22Rv1 (cell line): ENCODE measurements around the gene MORN1.

Experiments used
- H3K27ac ChIP-seq: fragments of 450-650 bp; 2 replicates; pipeline ENCODE4 v1.5.1; 2017
- CTCF ChIP-seq: fragments of 450-650 bp; IDR thresholded peaks from 2 replicates; pipeline ENCODE4 v1.5.1; 2017; ENCODE audit warnings: mild to moderate bottlenecking
- ZFX ChIP-seq: fragments of 450-650 bp; IDR thresholded peaks from 2 replicates; pipeline ENCODE4 v1.6.1; 2017; ENCODE audit warnings: antibody characterized with exemption, borderline replicate concordance

The MORN1 gene

GRCh38 chr1:2404890-2405511 is 13.6 kb upstream of the MORN1 start:
- TF ChIP-seq ZFX (no peak), CTCF (no peak)
- 0 out of 2 replicates have a peak overlapping the region, but pooled peaks have one; percentile 10 for H3K27ac ChIP-seq

- TF ChIP-seq ZFX (no peak), CTCF (no peak)
These were observed 13.0 kb upstream of the MORN1 start for GRCh38 chr1:2404142-2404889.

GRCh38 chr1:2403273-2403672 is 11.9 kb upstream of the MORN1 start:
- TF ChIP-seq CTCF (no peak), ZFX (no peak)
- H3K27ac ChIP-seq, result peak overlapping the region; percentile 5; the same call in 1 of the 2 replicates

More at GRCh38 chr1:2404142-2404889, 13.0 kb upstream of the MORN1 start:
- H3K27ac ChIP-seq, result no peak overlapping the region

- H3K27ac ChIP-seq, result no peak overlapping the region
These were observed 11.1 kb upstream of the MORN1 start for GRCh38 chr1:2402420-2402819.

GRCh38 chr1:2400950-2401649 is 9.7 kb upstream of the MORN1 start:
- H3K27ac ChIP-seq, result no peak overlapping the region

More at GRCh38 chr1:2402420-2402819, 11.1 kb upstream of the MORN1 start:
- no peak for TF ChIP-seq CTCF
- no peak for TF ChIP-seq ZFX

GRCh38 chr1:2400576-2400909 is 9.2 kb upstream of the MORN1 start:
- no peak for TF ChIP-seq ZFX
- TF ChIP-seq CTCF, result no peak
- H3K27ac ChIP-seq, result no peak overlapping the region

More at GRCh38 chr1:2400950-2401649, 9.7 kb upstream of the MORN1 start:
- TF ChIP-seq CTCF (no peak), ZFX (no peak)
